BE2C (cell line): ENCODE data around the gene MOGAT2.

Experiments used
- DNase-seq: peaks from one replicate; pipeline ENCODE4 v3.0.0-alpha.2; 2020
- H3K27me3 ChIP-seq: fragments of 250-450 bp; sonication (Bioruptor Pico); 2 replicates; pipeline ENCODE4 v1.5.1; 2020; ENCODE audit warnings: mild to moderate bottlenecking
- H3K36me3 ChIP-seq: fragments of 250-450 bp; sonication (Bioruptor Pico); 2 replicates; pipeline ENCODE4 v1.5.1; 2020; ENCODE audit warnings: mild to moderate bottlenecking
- H3K4me1 ChIP-seq: fragments of 250-450 bp; sonication (Bioruptor Pico); 2 replicates; pipeline ENCODE4 v1.5.1; 2020
- H3K4me3 ChIP-seq: 2 replicates; pipeline ENCODE4 v1.5.1; 2011; ENCODE audit warnings: low read depth, low read length
- H3K9me3 ChIP-seq: fragments of 250-450 bp; sonication (Bioruptor Pico); 2 replicates; pipeline ENCODE4 v1.5.1; 2020
- CTCF ChIP-seq: IDR thresholded peaks from 2 replicates; pipeline ENCODE4 v1.5.1; 2012; ENCODE audit warnings: mild to moderate bottlenecking, low read depth, low read length

MOGAT2 gene

GRCh38 chr11:75700940-75701339, 16.7 kb upstream of the MOGAT2 start:
- H3K9me3 ChIP-seq, result no peaks in the 10 kb centered on the region

GRCh38 chr11:75703695-75704237, 13.9 kb upstream of the MOGAT2 start:
- H3K36me3 ChIP-seq, result no peaks in the 10 kb centered on the region
- no peak for TF ChIP-seq CTCF
- H3K4me1 ChIP-seq, result 0 out of 2 replicates have a peak, but pooled peaks cover 2% of the 10 kb centered on the region
- no peak for DNase-seq
- no peaks in the 10 kb centered on the region for H3K9me3 ChIP-seq
- no peak overlapping the region for H3K4me3 ChIP-seq
- no peaks in the 10 kb centered on the region for H3K27me3 ChIP-seq

More at GRCh38 chr11:75700940-75701339, 16.7 kb upstream of the MOGAT2 start:
- H3K27me3 ChIP-seq, result no peaks in the 10 kb centered on the region
- DNase-seq, result no peak
- H3K4me1 ChIP-seq, result 0 out of 2 replicates have a peak, but pooled peaks cover 2% of the 10 kb centered on the region
- no peak overlapping the region for H3K4me3 ChIP-seq
- H3K36me3 ChIP-seq, result no peaks in the 10 kb centered on the region
- TF ChIP-seq CTCF, result no peak

GRCh38 chr11:75705541-75705940, 12.1 kb upstream of the MOGAT2 start:
- Histone ChIP-seq H3K9me3 (no peaks in the 10 kb centered on the region), H3K36me3 (no peaks in the 10 kb centered on the region), H3K27me3 (no peaks in the 10 kb centered on the region), H3K4me3 (no peak overlapping the region), H3K4me1 (no peaks in the 10 kb centered on the region)
- DNase-seq, result no peak
- no peak for TF ChIP-seq CTCF

- no peaks in the 10 kb centered on the region for H3K9me3 ChIP-seq
- peak; percentile 78 for DNase-seq
- no peaks in the 10 kb centered on the region for H3K27me3 ChIP-seq
- H3K4me3 ChIP-seq, result no peak overlapping the region
- H3K36me3 ChIP-seq, result no peaks in the 10 kb centered on the region
- peak; percentile 93 for TF ChIP-seq CTCF
- no peaks in the 10 kb centered on the region for H3K4me1 ChIP-seq
Measured at GRCh38 chr11:75706260-75706729, 11.3 kb upstream of the MOGAT2 start.

- H3K4me1 ChIP-seq, result peaks cover 2% of the 10 kb centered on the region; the same call in 1 of the 2 replicates
- no peaks in the 10 kb centered on the region for H3K36me3 ChIP-seq
- H3K27me3 ChIP-seq, result no peaks in the 10 kb centered on the region
- peak overlapping the region; percentile 9; the same call in 1 of the 2 replicates for H3K4me3 ChIP-seq
- DNase-seq, result no peak
- TF ChIP-seq CTCF, result no peak
- H3K9me3 ChIP-seq, result no peaks in the 10 kb centered on the region
Measured at GRCh38 chr11:75714211-75714610, 3.4 kb upstream of the MOGAT2 start.

GRCh38 chr11:75715688-75716087, 1.9 kb upstream of the MOGAT2 start:
- Histone ChIP-seq H3K4me3 (no peak overlapping the region), H3K9me3 (no peaks in the 10 kb centered on the region), H3K27me3 (no peaks in the 10 kb centered on the region)

More at GRCh38 chr11:75715688-75716087, 1.9 kb upstream of the MOGAT2 start:
- TF ChIP-seq CTCF, result no peak
- H3K36me3 ChIP-seq, result no peaks in the 10 kb centered on the region
- no peak for DNase-seq
- peaks cover 2% of the 10 kb centered on the region; the same call in 1 of the 2 replicates for H3K4me1 ChIP-seq
